ENCODE data around the gene CMAS.
"Not testable (repeated sequence)": the region's sequence is repeated elsewhere in the genome, so short reads cannot be mapped to it uniquely, and the experiment has no call there.

The CMAS gene

GRCh38 chr12:22046090-22046967, at the start of gene CMAS:
Gene CMAS, plus strand, starts transcription at chr12:22046218. Its CDS starts 86 bp downstream, at chr12:22046304.
- peak; percentile 57 for DNase-seq (ENCODE audit: low read depth, low spot score)
- in situ Hi-C loops (cut with HindIII; ENCODE audit: low sequenced_read_pairs), result no loop called here
- H3K4me3 ChIP-seq (ENCODE audit: low read depth, low read length), result peak within 1 kb of the TSS; percentile 80
- TF ChIP-seq CTCF (IDR thresholded peaks at IDR 0.05; ENCODE audit: low read depth, low read length), result no peak

GRCh38 chr12:21998295-21998694, 47.7 kb upstream of the CMAS start:
- in situ Hi-C loops (cut with HindIII; ENCODE audit: low sequenced_read_pairs), result no loop called here
- TF ChIP-seq CTCF (IDR thresholded peaks at IDR 0.05; ENCODE audit: low read depth, low read length), result no peak
- no peak overlapping the region for H3K4me3 ChIP-seq (ENCODE audit: low read depth, low read length)
- DNase-seq (ENCODE audit: low read depth, low spot score), result no peak

GRCh38 chr12:21998782-21999181, 47.2 kb upstream of the CMAS start:
- in situ Hi-C loops (cut with HindIII; ENCODE audit: low sequenced_read_pairs), result no loop called here
- TF ChIP-seq CTCF (IDR thresholded peaks at IDR 0.05; ENCODE audit: low read depth, low read length), result no peak

GRCh38 chr12:22002430-22002829, 43.6 kb upstream of the CMAS start:
- no peak for TF ChIP-seq CTCF (IDR thresholded peaks at IDR 0.05; ENCODE audit: low read depth, low read length)
- in situ Hi-C loops (cut with HindIII; ENCODE audit: low sequenced_read_pairs), result no loop called here
- no peak overlapping the region for H3K4me3 ChIP-seq (ENCODE audit: low read depth, low read length)
- no peak for DNase-seq (ENCODE audit: low read depth, low spot score)

More at GRCh38 chr12:21998782-21999181, 47.2 kb upstream of the CMAS start:
- H3K4me3 ChIP-seq (ENCODE audit: low read depth, low read length), result no peak overlapping the region
- DNase-seq (ENCODE audit: low read depth, low spot score), result no peak

GRCh38 chr12:22007794-22008193, 38.2 kb upstream of the CMAS start:
- H3K4me3 ChIP-seq (ENCODE audit: low read depth, low read length); DNase-seq (ENCODE audit: low read depth, low spot score); in situ Hi-C loops (cut with HindIII; ENCODE audit: low sequenced_read_pairs): not testable (repeated sequence)

GRCh38 chr12:22008196-22008595, 37.8 kb upstream of the CMAS start:
- in situ Hi-C loops (cut with HindIII; ENCODE audit: low sequenced_read_pairs), result no loop called here

More at GRCh38 chr12:22008196-22008595, 37.8 kb upstream of the CMAS start:
- no peak for DNase-seq (ENCODE audit: low read depth, low spot score)
- H3K4me3 ChIP-seq (ENCODE audit: low read depth, low read length), result no peak overlapping the region
- no peak for TF ChIP-seq CTCF (IDR thresholded peaks at IDR 0.05; ENCODE audit: low read depth, low read length)
